A172 (cell line): ENCODE data around the gene HTR1D. TPM values are rescaled to one million over a fixed set of nuclear protein-coding genes. Genes with fewer than 3 reads are reported as not detected.
"Not testable (repeated sequence)": the region's sequence is repeated elsewhere in the genome, so short reads cannot be mapped to it uniquely, and the experiment has no call there.

ENCODE experiments used
- DNase-seq: peaks from one replicate; pipeline ENCODE4 v3.0.0-alpha.2; 2015; ENCODE audit warnings: low spot score
- total RNA-seq: library from RNA; depleted of rRNA; stranded (reverse); fragments of >200 nt; shearing (Covaris generic); gene quantifications from 2 replicates; pipeline ENCODE4 v1.2.3, GENCODE V29; 2014

HTR1D gene
- total RNA-seq, 1 experiment from 2014 or later: 4.4 TPM

DNA sequence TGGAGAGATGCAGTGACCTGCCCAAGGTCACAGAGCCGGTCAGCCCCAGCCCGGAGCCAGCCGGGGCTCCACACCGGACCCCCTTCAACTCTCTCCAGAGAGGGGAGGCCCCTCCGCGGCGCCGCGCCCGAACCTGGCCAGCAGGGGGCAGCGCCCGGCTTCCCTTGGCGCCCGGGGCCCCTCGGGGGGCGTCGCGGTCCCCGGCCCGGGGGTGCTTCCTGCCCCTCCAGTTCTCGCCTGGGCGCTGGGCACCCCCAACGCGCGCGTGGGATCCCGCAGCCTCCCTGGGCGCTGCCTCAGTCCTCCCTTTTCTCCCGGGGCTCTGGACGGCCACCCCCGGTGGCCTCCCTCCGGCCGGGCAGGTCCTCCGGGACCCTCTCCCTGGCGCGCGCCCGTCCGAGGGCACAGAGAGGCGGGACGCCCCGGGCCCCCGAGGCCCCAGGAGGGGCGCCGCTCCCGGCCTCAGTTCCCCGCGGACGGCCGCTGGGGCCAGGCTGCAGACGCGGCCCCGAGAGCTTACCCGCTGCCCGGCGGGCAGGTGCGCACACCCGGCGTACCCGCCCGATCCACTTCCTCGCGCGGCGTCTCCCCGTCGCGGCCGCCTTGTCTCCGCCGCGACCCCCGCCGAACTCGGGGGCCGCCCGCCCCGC, 406 bp downstream of the HTR1D start:
- no peak for DNase-seq

DNA sequence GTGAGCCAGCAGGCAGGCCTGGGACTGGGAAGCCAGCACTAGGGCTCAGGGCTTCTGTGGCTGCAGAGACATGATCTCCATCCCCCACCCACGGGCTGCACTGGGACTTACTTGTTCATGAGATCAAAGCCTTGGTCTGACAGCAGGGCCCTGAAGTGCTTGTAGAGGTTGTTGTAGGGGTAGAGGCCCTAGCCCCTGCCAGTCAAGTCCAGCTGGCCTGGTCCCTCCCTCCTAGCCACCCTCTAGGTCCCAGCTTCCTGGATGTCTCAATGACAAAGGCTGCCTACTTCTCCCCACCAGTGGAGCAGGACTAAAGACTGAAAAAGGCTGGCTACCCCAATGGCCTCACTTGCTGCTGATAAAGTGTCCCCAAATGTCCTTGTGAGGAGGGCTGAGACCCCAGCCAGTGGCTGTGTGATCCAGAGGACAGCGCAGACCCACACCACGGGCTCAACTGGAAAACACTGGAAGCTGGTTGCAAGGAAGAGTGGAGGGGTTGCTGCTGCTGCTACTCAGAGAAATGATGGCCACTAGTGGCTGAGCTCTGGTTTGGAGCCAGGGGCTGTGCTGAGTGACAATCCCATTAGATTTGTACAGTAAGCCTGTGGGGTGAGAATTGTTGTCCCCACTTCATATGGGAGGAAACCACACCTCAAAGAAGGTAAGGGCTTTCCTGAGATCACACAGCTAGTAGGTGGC, 1.4 kb downstream of the HTR1D start:
- no peak for DNase-seq

DNA sequence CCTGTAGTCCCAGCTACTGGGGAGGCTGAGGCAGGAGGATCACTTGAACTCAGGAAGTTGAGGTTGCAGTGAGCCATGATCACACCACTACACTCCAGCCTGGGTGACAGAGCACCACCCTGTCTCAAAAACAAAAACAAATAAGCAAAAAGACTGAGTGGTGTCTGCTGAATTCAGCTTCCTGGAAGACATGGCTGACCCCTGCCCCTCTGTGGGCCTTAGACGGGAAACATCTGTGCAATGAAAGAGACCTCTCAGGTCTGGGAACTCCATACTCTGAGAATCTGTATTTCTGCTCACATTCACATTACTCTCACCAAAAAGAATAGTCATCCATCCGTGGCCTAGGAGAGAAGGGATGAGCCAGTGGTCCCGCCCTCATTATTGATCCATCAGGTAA, 2.0 kb downstream of the HTR1D start:
- DNase-seq: no peak

DNA sequence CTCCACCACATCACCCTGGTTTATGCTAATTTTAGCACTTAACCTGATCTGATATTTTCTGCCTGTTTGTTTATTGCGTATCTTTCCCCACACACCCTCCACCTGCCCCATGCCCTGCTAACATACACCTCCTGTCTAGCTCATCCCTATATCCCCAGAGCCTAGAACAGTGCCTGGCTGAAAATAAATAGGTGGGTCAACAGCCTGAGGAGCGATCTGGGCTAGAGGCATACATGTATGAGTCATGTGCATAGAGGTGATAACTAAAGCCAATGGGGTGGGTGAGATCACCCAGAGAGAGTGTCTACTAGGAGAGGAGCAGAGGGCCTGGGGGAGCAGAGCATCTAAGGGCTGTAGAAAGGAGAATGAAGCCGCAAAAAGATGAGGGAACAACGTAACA, 2.7 kb downstream of the HTR1D start:
- DNase-seq: peak; percentile 30

DNA sequence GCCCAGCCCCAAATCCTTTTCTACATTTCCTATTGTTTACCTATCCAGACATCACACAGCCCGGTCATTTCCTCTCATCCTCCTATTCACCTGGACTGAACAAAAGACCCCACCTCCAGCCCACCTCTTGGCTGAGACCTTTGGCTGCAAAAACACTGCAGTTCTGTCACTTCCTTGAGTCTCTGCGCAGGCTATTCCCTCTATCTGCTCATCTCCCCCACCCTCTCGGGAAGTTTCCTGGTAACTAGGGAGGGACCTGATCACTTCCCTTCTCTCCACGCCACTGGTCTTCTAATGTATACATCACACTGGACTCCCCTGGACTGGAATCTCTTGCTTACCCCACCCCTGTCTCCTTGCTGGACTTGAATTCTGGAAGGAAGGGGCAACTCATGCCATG, 5.3 kb downstream of the HTR1D start:
- no peak for DNase-seq

DNA sequence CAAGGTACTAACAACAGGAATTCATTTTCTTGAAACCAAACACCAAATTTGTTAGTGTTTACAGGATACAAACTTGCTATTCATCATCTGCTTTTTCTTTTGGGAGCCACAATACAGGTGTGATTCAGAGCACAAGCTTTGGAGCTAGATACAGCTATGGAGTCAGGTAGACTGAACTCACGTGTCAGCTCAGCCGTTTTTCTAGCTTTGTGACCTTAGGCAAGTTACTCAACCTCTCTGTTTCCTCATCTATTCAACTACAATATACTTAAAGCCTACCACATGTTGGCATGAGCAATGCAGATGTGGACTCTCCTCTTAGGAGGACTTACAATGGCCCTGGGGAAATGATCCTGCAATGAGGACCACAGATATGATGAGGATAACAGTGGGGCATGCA, 6.3 kb downstream of the HTR1D start:
- no peak for DNase-seq

DNA sequence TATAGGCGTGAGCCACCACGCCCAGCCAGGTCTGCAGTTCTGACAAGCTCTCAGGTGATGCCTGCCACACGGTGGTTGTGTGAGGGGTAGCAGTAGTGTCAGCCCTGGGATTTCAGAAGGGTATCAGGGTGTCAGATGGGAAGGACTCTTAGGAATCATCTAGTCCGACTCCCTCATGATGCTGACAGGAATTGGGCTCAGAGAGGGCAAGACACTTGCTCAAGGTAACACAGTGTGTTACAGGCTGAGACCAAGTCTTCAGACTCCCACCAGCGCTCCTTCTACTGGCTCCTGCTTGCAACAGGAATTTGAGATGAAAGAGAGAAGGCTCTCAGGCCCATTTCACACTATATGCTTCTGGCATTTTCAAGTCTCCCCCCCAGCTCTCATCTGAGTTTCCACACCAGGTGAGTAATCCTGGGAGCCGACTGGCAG, 6.9 kb downstream of the HTR1D start:
- no peak for DNase-seq

DNA sequence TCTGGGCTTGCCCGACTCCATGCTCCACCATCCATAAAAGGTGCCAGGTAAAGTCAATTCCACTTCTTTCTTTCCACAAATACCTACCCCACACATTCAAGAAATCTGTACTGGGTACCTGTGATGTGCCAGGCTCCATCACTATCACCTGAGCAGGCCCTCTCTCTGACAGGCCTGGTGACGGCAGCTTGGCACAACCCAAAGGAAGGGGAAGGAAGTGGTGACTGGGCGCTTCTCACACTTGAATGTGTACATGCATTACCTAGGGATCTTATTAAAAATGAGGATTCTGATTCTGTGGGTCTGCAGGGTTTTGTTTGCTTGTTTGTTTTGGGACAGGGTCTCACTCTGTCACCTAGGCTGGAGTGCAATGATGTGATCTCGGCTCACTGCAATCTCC, 7.5 kb downstream of the HTR1D start:
- no peak for DNase-seq

DNA sequence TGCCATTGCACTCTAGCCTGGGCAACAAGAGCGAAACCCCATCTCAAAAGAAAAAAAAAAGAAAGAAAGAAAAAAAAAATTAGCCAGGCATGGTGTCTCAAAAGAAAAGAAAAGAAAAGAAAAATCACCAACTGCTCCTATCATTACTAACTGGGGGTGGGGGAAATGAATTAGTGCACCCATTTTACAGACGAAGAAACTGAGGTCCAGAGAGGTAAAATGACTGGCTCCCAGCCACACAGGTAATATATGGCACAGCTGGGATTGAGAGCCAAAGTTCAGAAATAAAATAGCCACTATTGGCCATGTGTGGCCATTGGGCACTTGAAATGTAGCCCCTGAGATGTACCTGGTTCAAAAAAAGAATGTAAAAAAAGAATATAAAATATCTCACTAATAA, 8.8 kb downstream of the HTR1D start:
- DNase-seq: no peak

DNA sequence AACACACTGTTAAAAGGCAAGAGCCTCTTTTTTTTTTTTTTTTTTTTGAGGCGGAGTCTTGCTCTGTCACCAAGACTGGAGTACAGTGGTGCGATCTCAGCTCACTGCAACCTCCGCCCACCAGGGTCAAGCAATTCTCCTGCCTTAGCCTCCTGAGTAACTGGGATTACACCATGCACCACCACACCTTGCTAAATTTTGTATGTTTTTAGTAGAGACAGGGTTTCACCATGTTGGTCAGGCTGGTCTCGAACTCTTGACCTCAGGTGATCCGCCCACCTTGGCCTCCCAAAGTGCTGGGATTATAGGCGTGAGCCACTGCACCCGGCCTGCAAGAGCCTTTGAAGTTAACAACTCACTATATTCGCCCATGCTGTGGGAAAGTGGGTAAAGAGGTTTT, 9.6 kb downstream of the HTR1D start:
- not testable (repeated sequence) for DNase-seq

DNA sequence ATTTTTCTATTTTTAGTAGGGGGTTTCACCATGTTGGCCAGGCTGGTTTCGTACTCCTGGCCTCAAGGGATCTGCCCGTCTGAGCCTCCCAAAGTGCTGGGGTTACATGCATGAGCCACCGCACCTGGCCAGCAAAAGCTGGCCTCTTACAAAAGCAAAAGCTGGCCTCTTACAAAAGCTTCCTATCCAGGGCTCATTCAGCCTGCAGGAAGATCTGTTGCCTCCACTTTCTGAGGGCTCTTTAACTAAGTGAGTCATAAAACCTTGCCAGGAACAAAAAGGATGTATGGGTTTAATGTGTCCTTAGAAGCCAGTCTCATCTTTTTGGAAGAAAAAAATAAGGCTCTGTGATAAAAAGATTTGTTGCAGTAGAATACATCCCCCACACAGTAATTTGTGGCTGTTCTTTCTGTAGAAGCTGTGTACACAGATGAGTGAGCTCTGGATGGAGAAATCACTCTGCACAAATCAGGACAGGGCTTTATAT, 15.0 kb downstream of the HTR1D start:
- DNase-seq: peak; percentile 50

DNA sequence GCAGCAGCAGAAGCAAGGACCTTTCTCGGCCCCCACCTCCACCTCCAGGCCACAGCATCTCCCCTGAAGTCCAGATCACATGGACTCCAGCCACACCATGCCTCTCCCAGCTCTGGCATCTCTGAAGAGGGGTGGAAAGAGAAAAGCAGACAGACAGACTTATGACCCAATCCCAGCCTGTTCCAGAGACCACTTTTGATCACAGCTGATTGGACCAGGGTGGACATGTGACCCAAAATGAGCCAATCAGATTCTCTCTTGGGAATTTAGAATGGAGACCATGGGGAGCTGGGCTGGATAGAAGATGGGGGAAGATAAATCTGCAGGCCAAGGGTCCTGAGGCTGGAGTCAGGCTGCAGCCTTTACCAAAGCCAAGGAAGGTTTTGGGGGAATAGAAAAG, 16.4 kb downstream of the HTR1D start:
- no peak for DNase-seq

DNA sequence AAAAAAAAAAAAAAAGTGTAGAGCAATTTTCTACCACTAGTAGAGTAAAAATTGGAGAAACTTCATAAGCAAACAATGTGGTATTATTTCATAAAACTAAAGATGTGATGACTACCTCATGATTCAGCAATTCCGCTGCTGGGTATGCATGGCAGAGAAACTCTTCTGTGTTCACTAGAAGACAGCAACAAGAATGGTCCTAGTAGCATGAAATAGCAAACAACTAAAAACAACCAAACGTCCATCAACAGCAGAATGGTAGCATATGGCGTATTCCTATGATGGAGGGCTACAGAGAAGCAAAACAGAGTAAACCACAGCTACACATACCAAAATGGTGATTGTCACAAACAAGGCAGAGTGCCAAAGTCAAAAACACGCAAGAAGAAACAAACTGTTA, 18.9 kb downstream of the HTR1D start:
- DNase-seq: peak; percentile 79

DNA sequence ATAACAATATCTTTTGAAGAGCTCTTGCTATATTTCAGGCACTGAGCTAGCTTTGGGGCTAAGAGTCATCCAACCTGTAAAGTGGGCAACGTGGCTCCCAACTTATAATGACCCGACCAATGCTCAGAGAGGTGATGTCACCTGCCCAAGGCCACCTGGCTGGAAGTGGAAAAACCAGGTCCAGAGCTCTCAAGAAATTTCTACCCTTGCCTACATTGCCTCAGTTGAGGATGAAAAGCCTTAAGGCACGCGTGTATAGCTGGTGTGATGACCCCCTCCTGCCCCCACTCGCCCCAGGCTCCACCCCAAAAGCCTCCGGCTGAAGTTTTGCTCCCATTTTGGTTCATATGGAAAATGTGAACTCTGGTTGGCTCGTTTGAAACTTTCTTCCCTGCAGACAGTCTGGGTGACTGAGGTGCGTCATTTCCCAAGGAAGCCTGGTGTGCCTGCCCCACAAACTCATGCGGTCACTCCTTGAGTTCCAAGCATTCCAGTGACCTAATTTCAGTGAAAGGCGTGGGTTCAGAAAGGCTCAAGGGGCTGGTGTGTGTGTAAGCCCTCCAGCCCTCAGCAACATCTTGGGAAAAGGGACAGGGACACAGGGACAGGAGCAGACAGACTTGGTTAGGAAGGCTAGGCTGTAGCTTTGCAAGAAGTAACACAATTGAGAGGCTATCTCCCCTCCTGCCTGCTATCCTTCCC, 20.5 kb downstream of the HTR1D start:
- DNase-seq: peak; percentile 94

DNA sequence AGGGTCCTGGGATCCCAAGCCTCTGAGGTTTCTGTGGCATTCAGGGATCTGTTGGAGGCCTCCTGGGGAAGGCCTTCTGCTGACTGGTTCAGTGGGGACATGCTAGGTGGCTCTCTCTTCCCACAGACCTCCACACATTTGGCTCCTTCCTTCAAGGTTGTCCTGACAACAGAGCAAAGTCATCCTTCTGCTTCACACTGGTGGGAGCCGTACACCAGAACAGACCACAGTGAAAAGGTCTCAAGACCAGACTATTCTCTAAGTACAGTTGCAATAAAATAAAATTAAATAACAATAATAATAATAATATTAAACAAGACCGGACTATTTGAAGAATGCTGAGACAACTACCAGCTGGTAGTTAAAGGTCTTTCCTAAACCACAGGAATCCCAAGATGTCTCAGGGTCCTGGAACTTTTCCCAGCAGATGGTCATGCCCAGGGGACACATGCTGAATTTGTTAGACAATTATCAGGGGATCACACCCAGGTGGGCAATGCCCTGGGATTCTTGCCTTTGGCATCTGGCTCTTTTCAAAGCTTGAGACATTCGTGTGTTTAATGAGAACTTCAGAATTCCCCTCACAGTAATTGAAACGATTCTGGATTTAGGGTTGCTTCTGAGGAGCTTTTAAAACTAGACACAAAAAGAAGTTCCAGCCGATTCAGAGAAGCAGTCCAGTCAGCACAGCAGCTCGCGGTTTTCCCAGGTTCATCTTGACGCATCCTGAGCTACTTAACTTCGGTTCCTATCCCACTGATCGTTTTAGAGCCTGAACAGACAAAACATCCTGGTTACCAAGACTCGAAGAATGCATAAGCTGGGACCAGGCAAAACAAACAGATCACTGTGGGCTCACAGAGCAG, 22.9 kb downstream of the HTR1D start:
- peak; percentile 87 for DNase-seq

DNA sequence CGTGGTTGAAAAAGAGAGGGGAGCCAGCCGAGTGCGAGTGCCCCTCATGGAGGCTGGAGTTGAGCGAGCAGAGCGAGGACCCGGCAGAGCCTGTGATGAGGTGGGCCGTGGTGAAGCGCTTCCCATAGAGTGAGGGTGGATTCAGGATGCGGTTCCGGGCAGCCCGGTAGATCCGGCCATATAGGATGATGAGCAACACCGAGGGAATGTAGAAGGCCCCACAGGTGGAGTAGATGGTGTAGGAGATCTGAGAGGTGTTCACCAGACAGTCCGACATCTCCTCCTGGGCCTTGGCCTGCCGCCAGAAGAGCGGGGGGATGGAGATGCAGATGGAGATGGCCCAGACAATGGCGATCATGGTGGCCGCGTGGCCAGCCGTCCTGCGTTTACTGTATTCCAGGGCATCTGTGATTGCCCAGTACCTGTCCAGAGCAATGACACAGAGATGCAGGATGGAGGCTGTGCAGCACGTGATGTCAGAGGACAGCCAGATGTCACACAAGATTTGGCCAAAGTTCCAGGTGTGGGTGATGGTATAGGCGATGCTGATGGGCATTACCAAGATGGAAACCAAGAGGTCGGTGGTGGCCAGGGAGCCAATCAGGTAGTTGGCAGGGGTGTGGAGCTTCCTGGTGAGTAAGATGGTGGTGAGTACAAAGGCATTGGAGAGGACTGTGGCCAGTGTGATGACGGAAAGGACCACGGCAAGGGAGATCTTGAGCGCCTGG, 23.7 kb downstream of the HTR1D start:
- DNase-seq: no peak

DNA sequence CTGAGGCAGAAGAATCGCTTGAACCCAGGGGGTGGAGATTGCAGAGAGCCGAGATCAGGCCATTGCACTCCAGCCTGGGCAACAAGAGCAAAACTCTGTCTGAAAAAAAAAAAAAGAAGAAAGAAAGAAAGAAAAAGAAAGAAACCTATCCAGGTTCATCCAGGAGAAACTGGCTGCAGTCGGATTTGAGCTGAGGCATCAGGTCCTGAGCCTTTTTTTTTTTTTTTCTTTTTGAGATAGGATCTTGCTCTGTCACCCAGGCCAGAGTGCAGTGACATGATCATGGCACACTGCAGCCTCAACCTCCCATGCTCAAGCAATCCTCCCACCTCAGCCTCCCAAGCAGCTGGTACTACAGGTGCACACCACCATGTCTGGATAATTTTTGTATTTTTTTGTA, 26.1 kb downstream of the HTR1D start:
- DNase-seq: no peak

DNA sequence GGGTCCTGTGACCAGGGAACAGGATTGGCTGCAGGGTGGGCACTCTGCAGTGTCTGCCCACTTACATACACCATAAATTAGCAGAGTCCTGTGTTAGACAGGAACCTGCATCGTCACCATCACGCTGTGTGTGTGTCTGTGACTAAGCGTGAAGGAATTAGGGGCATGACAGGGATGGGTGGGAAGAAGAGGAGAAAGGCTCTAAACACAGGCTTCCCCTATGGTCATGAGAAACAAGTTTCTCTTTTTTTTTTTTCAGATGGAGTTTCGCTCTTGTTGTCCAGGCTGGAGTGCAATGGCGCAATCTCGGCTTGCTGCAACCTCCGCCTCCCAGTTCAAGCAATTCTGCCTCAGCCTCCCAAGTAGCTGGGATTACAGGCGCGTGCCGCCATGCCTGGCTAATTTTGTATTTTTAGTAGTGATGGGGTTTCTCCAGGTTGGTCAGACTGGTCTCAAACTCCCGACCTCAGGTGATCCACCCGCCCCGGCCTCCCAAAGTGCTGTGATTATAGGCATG, 28.3 kb downstream of the HTR1D start:
- DNase-seq: peak; percentile 93

DNA sequence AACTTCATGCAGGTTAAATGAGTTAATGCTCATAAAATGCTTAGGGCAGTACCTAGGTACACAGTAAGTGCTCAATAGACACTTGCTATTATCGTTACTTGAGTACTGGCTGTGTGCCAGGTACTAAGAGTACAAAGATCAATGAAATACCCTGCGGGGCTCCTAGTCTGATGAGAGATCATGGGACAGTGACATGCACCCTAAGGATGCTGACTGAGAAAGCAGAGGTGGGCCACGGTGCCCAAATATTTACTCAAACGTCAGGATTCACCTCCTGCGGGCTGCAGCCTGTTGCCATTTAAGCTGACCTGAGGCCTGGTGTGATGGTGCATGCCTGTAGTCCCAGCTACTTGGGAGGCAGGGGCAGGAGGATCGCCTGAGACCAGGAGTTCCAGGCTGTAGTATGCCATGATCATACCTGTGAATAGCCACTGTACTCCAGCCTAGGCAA, 28.8 kb downstream of the HTR1D start:
- no peak for DNase-seq

DNA sequence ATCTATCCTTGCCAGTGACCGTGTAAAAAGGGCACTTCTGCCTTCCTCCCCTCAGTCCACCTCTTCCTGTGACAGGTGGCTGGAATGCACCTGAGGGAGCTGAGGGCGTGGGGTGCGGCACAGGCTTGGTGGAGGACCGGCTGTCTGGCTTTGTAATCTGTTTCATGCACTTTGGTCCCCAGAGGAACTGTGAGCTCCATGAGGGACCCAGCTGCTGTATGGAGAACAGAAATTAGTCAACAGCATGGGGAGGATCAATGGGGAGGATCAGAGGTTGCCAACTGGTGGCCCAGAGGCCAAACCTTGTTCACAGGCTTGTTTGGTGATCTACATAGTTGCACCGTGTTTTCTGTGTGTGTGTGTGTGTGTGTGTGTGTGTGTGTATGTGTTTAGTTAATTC, 29.7 kb downstream of the HTR1D start:
- no peak for DNase-seq

DNA sequence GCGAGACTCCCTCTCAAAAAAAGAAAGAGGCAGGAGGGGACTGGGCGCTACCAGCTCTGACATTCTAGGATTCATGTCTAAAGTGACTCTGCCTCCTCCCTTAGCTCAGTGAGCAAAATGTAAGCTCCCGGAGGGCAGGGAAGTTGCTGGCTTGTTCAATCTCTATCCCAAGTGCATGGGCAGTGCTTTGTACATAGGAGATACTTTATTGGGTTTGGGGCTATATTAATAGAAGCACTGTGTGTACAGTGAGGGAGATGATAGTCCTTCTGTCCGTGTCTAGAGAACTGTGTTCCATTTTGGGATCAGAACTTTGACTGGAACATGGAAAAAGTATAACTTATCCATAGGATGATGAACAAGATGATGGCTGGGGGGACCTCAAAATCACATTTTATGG, 31.9 kb downstream of the HTR1D start:
- no peak for DNase-seq
